Ishikawa (cell line): Measurements from ENCODE around the gene TP53RK.

ENCODE experiments used
- CEBPB ChIP-seq: IDR thresholded peaks from 2 replicates; pipeline ENCODE4 v1.6.1; 2012
- YY1 ChIP-seq: IDR thresholded peaks from 2 replicates; pipeline ENCODE4 v1.6.1; 2012; ENCODE audit warnings: low read depth

- no peak for TF ChIP-seq CEBPB
- no peak for TF ChIP-seq YY1
These were observed 49.2 kb downstream of the TP53RK start for GRCh38 chr20:46640044-46640443.
